ENCODE measurements around the gene STIM1.

STIM1 gene

GRCh38 chr11:4017129-4017528 lies 161.7 kb downstream of the STIM1 start:
- no peak for TF ChIP-seq EZH2 (IDR thresholded peaks at IDR 0.05; ENCODE audit: borderline replicate concordance, low read depth, low read length, severe bottlenecking)
- TF ChIP-seq CTCF (IDR thresholded peaks at IDR 0.05; ENCODE audit: borderline replicate concordance, extremely low read depth, low read length, poor library complexity, severe bottlenecking), result no peak
- Histone ChIP-seq H3K27ac (ENCODE audit: low read length) (no peak overlapping the region), H3K79me2 (ENCODE audit: insufficient read depth, low read length) (peaks cover 35% of the 10 kb centered on the region)

GRCh38 chr11:4018641-4019040 lies 163.2 kb downstream of the STIM1 start:
- ATAC-seq (ENCODE audit: insufficient read depth, low read depth) (no peak), DNase-seq (no peak)
- Histone ChIP-seq H3K9ac (ENCODE audit: low read depth, low read length) (no peak overlapping the region), H3K9me3 (ENCODE audit: insufficient read depth, low read length, severe bottlenecking) (no peaks in the 10 kb centered on the region), H3K27me3 (ENCODE audit: insufficient read depth, low read length, poor library complexity) (no peaks in the 10 kb centered on the region), H2AFZ (ENCODE audit: low read depth, low read length) (no peak overlapping the region), H3K4me2 (ENCODE audit: insufficient read depth, low read length) (no peak overlapping the region), H4K20me1 (ENCODE audit: insufficient read depth, low read length) (no peaks in the 10 kb centered on the region; the same call in 1 of the 2 replicates), H3K36me3 (ENCODE audit: insufficient read depth, low read length) (peaks cover 2% of the 10 kb centered on the region; the same call in 1 of the 2 replicates), H3K79me2 (ENCODE audit: insufficient read depth, low read length) (peaks cover 35% of the 10 kb centered on the region), H3K27ac (ENCODE audit: low read length) (no peak overlapping the region), H3K4me1 (ENCODE audit: insufficient read depth, low read length) (no peaks in the 10 kb centered on the region), H3K4me3 (ENCODE audit: low read depth in 1 of 2, low read length in 2 of 2) (no peak overlapping the region)
- TF ChIP-seq EZH2 (IDR thresholded peaks at IDR 0.05; ENCODE audit: borderline replicate concordance, low read depth, low read length, severe bottlenecking) (no peak), CTCF (IDR thresholded peaks at IDR 0.05; ENCODE audit: borderline replicate concordance, extremely low read depth, low read length, poor library complexity, severe bottlenecking) (no peak)

More at GRCh38 chr11:4017129-4017528, 161.7 kb downstream of the STIM1 start:
- ATAC-seq (ENCODE audit: insufficient read depth, low read depth), result no peak
- Histone ChIP-seq H3K9me3 (ENCODE audit: insufficient read depth, low read length, severe bottlenecking) (no peaks in the 10 kb centered on the region), H3K4me3 (ENCODE audit: low read depth in 1 of 2, low read length in 2 of 2) (no peak overlapping the region), H3K36me3 (ENCODE audit: insufficient read depth, low read length) (no peaks in the 10 kb centered on the region), H3K27me3 (ENCODE audit: insufficient read depth, low read length, poor library complexity) (no peaks in the 10 kb centered on the region), H4K20me1 (ENCODE audit: insufficient read depth, low read length) (no peaks in the 10 kb centered on the region; the same call in 1 of the 2 replicates), H3K4me2 (ENCODE audit: insufficient read depth, low read length) (no peak overlapping the region), H3K9ac (ENCODE audit: low read depth, low read length) (no peak overlapping the region), H2AFZ (ENCODE audit: low read depth, low read length) (no peak overlapping the region), H3K4me1 (ENCODE audit: insufficient read depth, low read length) (no peaks in the 10 kb centered on the region)
- DNase-seq, result no peak

- Histone ChIP-seq H3K79me2 (ENCODE audit: insufficient read depth, low read length) (peaks cover 32% of the 10 kb centered on the region), H3K4me1 (ENCODE audit: insufficient read depth, low read length) (no peaks in the 10 kb centered on the region), H3K4me3 (ENCODE audit: low read depth in 1 of 2, low read length in 2 of 2) (no peak overlapping the region), H2AFZ (ENCODE audit: low read depth, low read length) (no peak overlapping the region), H4K20me1 (ENCODE audit: insufficient read depth, low read length) (no peaks in the 10 kb centered on the region; the same call in 1 of the 2 replicates), H3K4me2 (ENCODE audit: insufficient read depth, low read length) (no peak overlapping the region), H3K9ac (ENCODE audit: low read depth, low read length) (no peak overlapping the region), H3K27me3 (ENCODE audit: insufficient read depth, low read length, poor library complexity) (no peaks in the 10 kb centered on the region), H3K36me3 (ENCODE audit: insufficient read depth, low read length) (peaks cover 13% of the 10 kb centered on the region; the same call in 1 of the 2 replicates), H3K27ac (ENCODE audit: low read length) (no peak overlapping the region), H3K9me3 (ENCODE audit: insufficient read depth, low read length, severe bottlenecking) (no peaks in the 10 kb centered on the region)
- no peak for ATAC-seq (ENCODE audit: insufficient read depth, low read depth)
- TF ChIP-seq EZH2 (IDR thresholded peaks at IDR 0.05; ENCODE audit: borderline replicate concordance, low read depth, low read length, severe bottlenecking), result no peak
- no peak for TF ChIP-seq CTCF (IDR thresholded peaks at IDR 0.05; ENCODE audit: borderline replicate concordance, extremely low read depth, low read length, poor library complexity, severe bottlenecking)
- no peak for DNase-seq
Observed at GRCh38 chr11:4019891-4020290, 164.4 kb downstream of the STIM1 start.

GRCh38 chr11:4022669-4023068 lies 167.2 kb downstream of the STIM1 start:
- no peaks in the 10 kb centered on the region for H3K9me3 ChIP-seq (ENCODE audit: insufficient read depth, low read length, severe bottlenecking)
- no peak overlapping the region for H3K9ac ChIP-seq (ENCODE audit: low read depth, low read length)
- H3K4me2 ChIP-seq (ENCODE audit: insufficient read depth, low read length), result no peak overlapping the region
- no peaks in the 10 kb centered on the region for H3K27me3 ChIP-seq (ENCODE audit: insufficient read depth, low read length, poor library complexity)
- H3K36me3 ChIP-seq (ENCODE audit: insufficient read depth, low read length), result peaks cover 31% of the 10 kb centered on the region; the same call in 1 of the 2 replicates
- H2AFZ ChIP-seq (ENCODE audit: low read depth, low read length), result no peak overlapping the region
- TF ChIP-seq CTCF (IDR thresholded peaks at IDR 0.05; ENCODE audit: borderline replicate concordance, extremely low read depth, low read length, poor library complexity, severe bottlenecking), result no peak
- TF ChIP-seq EZH2 (IDR thresholded peaks at IDR 0.05; ENCODE audit: borderline replicate concordance, low read depth, low read length, severe bottlenecking), result no peak
- H4K20me1 ChIP-seq (ENCODE audit: insufficient read depth, low read length), result no peaks in the 10 kb centered on the region
- H3K79me2 ChIP-seq (ENCODE audit: insufficient read depth, low read length), result peaks cover 20% of the 10 kb centered on the region
- H3K27ac ChIP-seq (ENCODE audit: low read length), result no peak overlapping the region
- H3K4me1 ChIP-seq (ENCODE audit: insufficient read depth, low read length), result no peaks in the 10 kb centered on the region
- ATAC-seq (ENCODE audit: insufficient read depth, low read depth) (no peak), DNase-seq (no peak)
- H3K4me3 ChIP-seq (ENCODE audit: low read depth in 1 of 2, low read length in 2 of 2), result no peak overlapping the region

All from DND-41 (cell line).